ENCODE data around the gene GGPS1.

Gene GGPS1

DNA sequence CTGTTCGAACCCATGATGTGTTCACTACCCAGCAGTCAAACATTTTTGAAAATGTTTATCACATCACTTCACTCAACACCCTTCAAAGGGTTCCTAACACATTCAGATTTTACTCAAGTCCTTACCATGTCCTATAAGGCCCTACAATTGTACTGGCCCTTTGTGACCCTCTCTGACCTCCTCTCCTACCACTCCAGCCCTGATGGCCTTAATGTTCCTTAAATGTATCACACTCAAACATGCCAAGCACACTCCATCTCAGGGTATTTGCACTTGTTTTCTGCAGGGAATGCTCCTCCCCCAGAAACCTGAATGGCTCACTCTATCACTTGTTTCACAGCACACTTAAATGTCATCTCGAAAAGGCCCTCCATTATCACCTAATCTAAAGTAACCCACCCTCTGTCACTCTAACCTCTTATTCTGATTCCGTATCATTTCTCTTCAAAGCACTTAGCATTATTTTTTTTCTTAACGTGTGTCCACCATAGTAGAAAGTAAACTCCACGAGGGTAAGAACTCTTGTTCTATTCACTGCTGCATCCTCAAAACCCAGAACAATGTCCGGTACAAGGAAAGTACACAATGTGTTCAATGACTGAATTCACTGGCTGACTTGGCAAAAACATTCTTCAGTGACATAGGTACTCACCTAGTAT is 7.7 kb upstream of the GGPS1 start:
- H3K4me3 ChIP-seq (ENCODE audit: insufficient read depth, low read depth, low read length) = no peak overlapping the region
- no peaks in the 10 kb centered on the region for H3K9me3 ChIP-seq (ENCODE audit: control insufficient read depth, low read length)
- H3K27me3 ChIP-seq (ENCODE audit: control insufficient read depth, insufficient read depth, low read length, poor library complexity, severe bottlenecking) = no peaks in the 10 kb centered on the region
- WGBS, 2 experiments = 91 to 94% methylated on average over 6 of the region's 6 CpGs
- H3K4me1 ChIP-seq (ENCODE audit: control insufficient read depth, insufficient read depth, low read length) = peaks cover 3% of the 10 kb centered on the region
- peaks cover 6% of the 10 kb centered on the region for H3K36me3 ChIP-seq (ENCODE audit: control insufficient read depth, insufficient read depth, low read length)
- no peak overlapping the region for H3K27ac ChIP-seq (ENCODE audit: insufficient read depth, low read depth, low read length, poor library complexity, severe bottlenecking)

- no peaks in the 10 kb centered on the region for H3K27me3 ChIP-seq (ENCODE audit: control insufficient read depth, insufficient read depth, low read length, poor library complexity, severe bottlenecking)
- H3K4me3 ChIP-seq (ENCODE audit: insufficient read depth, low read depth, low read length) = no peak overlapping the region
- H3K4me1 ChIP-seq (ENCODE audit: control insufficient read depth, insufficient read depth, low read length) = peaks cover 8% of the 10 kb centered on the region
- H3K27ac ChIP-seq (ENCODE audit: insufficient read depth, low read depth, low read length, poor library complexity, severe bottlenecking) = no peak overlapping the region
- H3K9me3 ChIP-seq (ENCODE audit: control insufficient read depth, low read length) = no peaks in the 10 kb centered on the region
- WGBS, 2 experiments = 98 to 99% methylated on average over 4 to 5 of the region's 5 CpGs
- H3K36me3 ChIP-seq (ENCODE audit: control insufficient read depth, insufficient read depth, low read length) = no peaks in the 10 kb centered on the region
These were observed 4.1 kb upstream of the GGPS1 start for GRCh38 chr1:235324296-235324695.

DNA sequence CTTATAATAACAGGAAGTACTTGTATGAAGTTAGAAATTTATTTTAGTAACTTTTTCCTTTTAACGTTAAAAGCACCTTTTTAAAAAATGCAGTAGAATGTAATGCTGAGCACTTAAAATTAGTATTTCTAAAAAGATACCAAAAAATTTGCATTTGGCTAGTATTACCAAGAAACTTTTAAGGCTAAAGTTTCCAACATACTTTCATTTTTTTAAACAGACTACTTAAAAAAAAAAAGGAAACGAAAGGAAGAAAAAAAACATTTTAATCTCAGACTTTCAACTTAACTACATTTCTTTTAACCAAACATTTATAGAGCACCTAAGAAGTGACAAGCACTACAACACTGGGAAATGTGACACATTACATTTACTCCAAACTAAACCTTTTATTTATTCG is 3.2 kb upstream of the GGPS1 start:
- Histone ChIP-seq H3K27ac (ENCODE audit: insufficient read depth, low read depth, low read length, poor library complexity, severe bottlenecking) (no peak overlapping the region), H3K9me3 (ENCODE audit: control insufficient read depth, low read length) (no peaks in the 10 kb centered on the region), H3K36me3 (ENCODE audit: control insufficient read depth, insufficient read depth, low read length) (no peaks in the 10 kb centered on the region), H3K4me3 (ENCODE audit: insufficient read depth, low read depth, low read length) (peak overlapping the region; percentile 69), H3K27me3 (ENCODE audit: control insufficient read depth, insufficient read depth, low read length, poor library complexity, severe bottlenecking) (no peaks in the 10 kb centered on the region), H3K4me1 (ENCODE audit: control insufficient read depth, insufficient read depth, low read length) (peaks cover 8% of the 10 kb centered on the region)
- 81 to 85% methylated on average over 2 of the region's 3 CpGs for WGBS, 2 experiments

DNA sequence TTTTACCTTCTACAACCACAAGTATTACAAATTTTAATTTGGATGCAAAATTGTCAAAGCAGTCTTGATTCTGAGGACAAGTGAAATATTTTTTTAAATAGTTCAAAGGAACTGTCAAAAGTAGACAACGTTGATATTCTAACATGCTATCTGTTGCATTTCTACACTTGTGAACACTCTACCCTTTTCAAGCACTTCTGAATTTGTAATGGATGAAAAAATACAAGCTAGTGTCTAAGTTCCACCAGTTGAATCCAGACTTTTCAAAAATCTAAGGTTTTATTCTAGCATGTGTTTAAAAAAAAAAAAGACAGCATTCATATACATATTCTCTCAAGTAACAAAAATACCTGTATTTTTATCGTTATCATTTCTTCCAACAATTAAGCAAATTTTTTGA is 2.5 kb upstream of the GGPS1 start:
- Histone ChIP-seq H3K9me3 (ENCODE audit: control insufficient read depth, low read length) (no peaks in the 10 kb centered on the region), H3K36me3 (ENCODE audit: control insufficient read depth, insufficient read depth, low read length) (no peaks in the 10 kb centered on the region), H3K4me3 (ENCODE audit: insufficient read depth, low read depth, low read length) (peak overlapping the region; percentile 69), H3K4me1 (ENCODE audit: control insufficient read depth, insufficient read depth, low read length) (peaks cover 13% of the 10 kb centered on the region), H3K27ac (ENCODE audit: insufficient read depth, low read depth, low read length, poor library complexity, severe bottlenecking) (no peak overlapping the region), H3K27me3 (ENCODE audit: control insufficient read depth, insufficient read depth, low read length, poor library complexity, severe bottlenecking) (no peaks in the 10 kb centered on the region)
- 63 to 88% methylated on average over 2 of the region's 2 CpGs for WGBS, 2 experiments

GRCh38 chr1:235326719-235327558 is 1.4 kb upstream of the GGPS1 start:
- H3K36me3 ChIP-seq (ENCODE audit: control insufficient read depth, insufficient read depth, low read length) = no peaks in the 10 kb centered on the region

GRCh38 chr1:235327559-235328270 is 655 bp upstream of the GGPS1 start, which contains the start of gene ARID4B:
TSS of gene ARID4B (minus strand) at chr1:235328179. CDS start at chr1:235326919, 1,260 bp downstream.
- H3K4me1 ChIP-seq (ENCODE audit: control insufficient read depth, insufficient read depth, low read length) = peaks cover 22% of the 10 kb centered on the region
- peak within 1 kb of the TSS; percentile 94 for H3K27ac ChIP-seq (ENCODE audit: insufficient read depth, low read depth, low read length, poor library complexity, severe bottlenecking)
- no peaks in the 10 kb centered on the region for H3K27me3 ChIP-seq (ENCODE audit: control insufficient read depth, insufficient read depth, low read length, poor library complexity, severe bottlenecking)
- WGBS, 2 experiments = 0% methylated on average over 57 to 58 of the region's 58 CpGs
- no peaks in the 10 kb centered on the region for H3K36me3 ChIP-seq (ENCODE audit: control insufficient read depth, insufficient read depth, low read length)
- no peaks in the 10 kb centered on the region for H3K9me3 ChIP-seq (ENCODE audit: control insufficient read depth, low read length)
- H3K4me3 ChIP-seq (ENCODE audit: insufficient read depth, low read depth, low read length) = peak within 1 kb of the TSS; percentile 98

More at GRCh38 chr1:235326719-235327558, 1.4 kb upstream of the GGPS1 start:
- peak overlapping the region; percentile 94 for H3K27ac ChIP-seq (ENCODE audit: insufficient read depth, low read depth, low read length, poor library complexity, severe bottlenecking)
- H3K9me3 ChIP-seq (ENCODE audit: control insufficient read depth, low read length) = no peaks in the 10 kb centered on the region
- peak overlapping the region; percentile 69 for H3K4me3 ChIP-seq (ENCODE audit: insufficient read depth, low read depth, low read length)
- no peaks in the 10 kb centered on the region for H3K27me3 ChIP-seq (ENCODE audit: control insufficient read depth, insufficient read depth, low read length, poor library complexity, severe bottlenecking)
- peaks cover 22% of the 10 kb centered on the region for H3K4me1 ChIP-seq (ENCODE audit: control insufficient read depth, insufficient read depth, low read length)
- 0% methylated on average over 78 of the region's 78 CpGs for WGBS, 2 experiments

GRCh38 chr1:235329139-235329902 is 951 bp downstream of the GGPS1 start:
- H3K4me1 ChIP-seq (ENCODE audit: control insufficient read depth, insufficient read depth, low read length) = peaks cover 22% of the 10 kb centered on the region
- peak overlapping the region; percentile 94 for H3K27ac ChIP-seq (ENCODE audit: insufficient read depth, low read depth, low read length, poor library complexity, severe bottlenecking)
- WGBS, 2 experiments = 7% methylated on average over 24 of the region's 24 CpGs

DNA sequence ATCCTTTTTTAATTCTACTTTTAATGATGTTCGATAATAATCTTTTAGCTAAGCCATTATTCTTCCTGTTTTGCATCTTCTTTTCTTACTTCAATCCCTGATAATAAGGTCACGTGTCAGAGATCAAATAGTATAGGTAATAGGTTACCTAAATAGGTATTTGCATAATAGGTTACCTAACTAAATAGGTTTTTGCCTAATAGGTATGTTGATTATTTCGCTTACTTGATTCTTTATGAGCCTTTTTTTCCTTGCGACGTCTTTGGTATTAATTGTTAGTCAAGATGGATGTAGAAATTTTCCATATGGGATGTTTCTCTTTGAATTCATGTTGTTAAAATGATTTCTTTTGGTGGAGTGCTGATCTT is 2.5 kb downstream of the GGPS1 start:
- Histone ChIP-seq H3K4me3 (ENCODE audit: insufficient read depth, low read depth, low read length) (peak overlapping the region; percentile 98), H3K9me3 (ENCODE audit: control insufficient read depth, low read length) (no peaks in the 10 kb centered on the region), H3K27ac (ENCODE audit: insufficient read depth, low read depth, low read length, poor library complexity, severe bottlenecking) (no peak overlapping the region), H3K27me3 (ENCODE audit: control insufficient read depth, insufficient read depth, low read length, poor library complexity, severe bottlenecking) (no peaks in the 10 kb centered on the region), H3K4me1 (ENCODE audit: control insufficient read depth, insufficient read depth, low read length) (peaks cover 17% of the 10 kb centered on the region), H3K36me3 (ENCODE audit: control insufficient read depth, insufficient read depth, low read length) (peaks cover 10% of the 10 kb centered on the region)
- 96 to 97% methylated on average over 3 to 5 of the region's 5 CpGs for WGBS, 2 experiments

More at GRCh38 chr1:235329139-235329902, 951 bp downstream of the GGPS1 start:
- Histone ChIP-seq H3K9me3 (ENCODE audit: control insufficient read depth, low read length) (no peaks in the 10 kb centered on the region), H3K4me3 (ENCODE audit: insufficient read depth, low read depth, low read length) (peak overlapping the region; percentile 98), H3K27me3 (ENCODE audit: control insufficient read depth, insufficient read depth, low read length, poor library complexity, severe bottlenecking) (no peaks in the 10 kb centered on the region), H3K36me3 (ENCODE audit: control insufficient read depth, insufficient read depth, low read length) (no peaks in the 10 kb centered on the region)

DNA sequence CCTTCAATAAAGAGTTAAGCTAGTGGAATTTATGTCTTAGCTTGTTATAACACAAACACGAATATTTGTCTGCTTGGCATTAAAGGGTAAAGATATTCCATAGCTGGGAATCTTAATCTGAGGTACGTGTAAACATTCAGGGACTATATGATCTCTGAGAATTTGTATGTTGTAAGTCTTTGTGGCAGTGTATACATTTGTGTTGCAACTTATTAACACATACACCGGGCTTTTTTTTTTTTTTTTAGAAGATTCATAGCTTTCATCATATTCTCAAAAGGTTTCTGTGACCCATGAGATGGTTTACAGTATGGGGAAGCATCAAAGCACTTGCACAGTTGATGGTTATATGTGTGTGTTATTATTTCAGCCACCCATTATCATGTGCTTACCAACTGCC is 3.0 kb downstream of the GGPS1 start:
- no peaks in the 10 kb centered on the region for H3K9me3 ChIP-seq (ENCODE audit: control insufficient read depth, low read length)
- peak overlapping the region; percentile 22 for H3K4me3 ChIP-seq (ENCODE audit: insufficient read depth, low read depth, low read length)
- H3K27ac ChIP-seq (ENCODE audit: insufficient read depth, low read depth, low read length, poor library complexity, severe bottlenecking) = no peak overlapping the region
- no peaks in the 10 kb centered on the region for H3K27me3 ChIP-seq (ENCODE audit: control insufficient read depth, insufficient read depth, low read length, poor library complexity, severe bottlenecking)
- WGBS, 2 experiments = 97 to 99% methylated on average over 2 of the region's 3 CpGs
- H3K36me3 ChIP-seq (ENCODE audit: control insufficient read depth, insufficient read depth, low read length) = peaks cover 10% of the 10 kb centered on the region
- H3K4me1 ChIP-seq (ENCODE audit: control insufficient read depth, insufficient read depth, low read length) = peaks cover 14% of the 10 kb centered on the region
